NCI-H69 (cell line): Measurements from ENCODE around the gene MRPL45.
A peak's percentile ranks its signal among the peaks of the same experiment; 100 is the strongest.
"Not testable (repeated sequence)": the region's sequence is repeated elsewhere in the genome, so short reads cannot be mapped to it uniquely, and the experiment has no call there.

Experiments used
- DNase-seq: peaks from one replicate; lab custom pipeline; 2025; lab: John Stamatoyannopoulos, UW

MRPL45 gene

GRCh38 chr17:38296834-38297517 lies at the start of gene MRPL45:
Gene MRPL45, plus strand, starts transcription at chr17:38297168. Its CDS starts 16 bp downstream, at chr17:38297184.
- DNase-seq = peak; percentile 99

GRCh38 chr17:38253191-38253590 lies 43.8 kb upstream of the MRPL45 start:
- DNase-seq = not testable (repeated sequence)

GRCh38 chr17:38254357-38254756 lies 42.6 kb upstream of the MRPL45 start:
- DNase-seq = not testable (repeated sequence)

GRCh38 chr17:38257013-38257621 lies 39.9 kb upstream of the MRPL45 start:
- DNase-seq = peak; percentile 94

GRCh38 chr17:38265974-38266506 lies 30.9 kb upstream of the MRPL45 start:
- not testable (repeated sequence) for DNase-seq

GRCh38 chr17:38266571-38266970 lies 30.4 kb upstream of the MRPL45 start:
- DNase-seq = not testable (repeated sequence)

- DNase-seq = not testable (repeated sequence)
Measured at GRCh38 chr17:38268138-38268537, 28.8 kb upstream of the MRPL45 start.

GRCh38 chr17:38269045-38269444 lies 27.9 kb upstream of the MRPL45 start:
- DNase-seq = not testable (repeated sequence)

- not testable (repeated sequence) for DNase-seq
Measured at GRCh38 chr17:38269552-38269951, 27.4 kb upstream of the MRPL45 start.

- DNase-seq = not testable (repeated sequence)
Measured at GRCh38 chr17:38285994-38286393, 11.0 kb upstream of the MRPL45 start.

- not testable (repeated sequence) for DNase-seq
Measured at GRCh38 chr17:38286501-38287091, 10.4 kb upstream of the MRPL45 start.

- DNase-seq = peak; percentile 38
Measured at GRCh38 chr17:38288217-38288827, 8.6 kb upstream of the MRPL45 start.

- not testable (repeated sequence) for DNase-seq
Measured at GRCh38 chr17:38289760-38290159, 7.2 kb upstream of the MRPL45 start.

GRCh38 chr17:38295602-38296365 lies 1.2 kb upstream of the MRPL45 start:
- peak; percentile 45 for DNase-seq

- no peak for DNase-seq
Measured at GRCh38 chr17:38315497-38315896, 18.5 kb downstream of the MRPL45 start.

- DNase-seq = no peak
Measured at GRCh38 chr17:38317081-38317480, 20.1 kb downstream of the MRPL45 start.

- DNase-seq = no peak
Measured at GRCh38 chr17:38320482-38320881, 23.5 kb downstream of the MRPL45 start.

GRCh38 chr17:38322156-38322779 lies 25.3 kb downstream of the MRPL45 start:
- peak; percentile 70 for DNase-seq

GRCh38 chr17:38322897-38323296 lies 25.9 kb downstream of the MRPL45 start:
- DNase-seq = no peak

GRCh38 chr17:38324141-38324697 lies 27.3 kb downstream of the MRPL45 start:
- DNase-seq = no peak

- DNase-seq = no peak
Measured at GRCh38 chr17:38324772-38325171, 27.8 kb downstream of the MRPL45 start.
